ENCODE data around the gene CLDN14. TPM values are rescaled to one million over a fixed set of nuclear protein-coding genes. Genes with fewer than 3 reads are reported as not detected.

Gene CLDN14
- total RNA-seq, 1 experiment from 2014 or later = not detected

- Histone ChIP-seq H3K9me3 (ENCODE audit: control insufficient read depth, low read depth, low read length) (no peaks in the 10 kb centered on the region), H3K79me1 (ENCODE audit: insufficient read depth, low read depth, low read length, poor library complexity, severe bottlenecking) (no peaks in the 10 kb centered on the region)
- WGBS (ENCODE audit: extremely low coverage, insufficient read length, low lambda C conversion rate) = no CpG with 5 or more reads among the region's 9 CpGs
These were observed 29.0 kb upstream of the CLDN14 start for GRCh38 chr21:36508948-36509347.

More at GRCh38 chr21:36508948-36509347, 29.0 kb upstream of the CLDN14 start:
- H2BK20ac ChIP-seq (ENCODE audit: low read depth, low read length, poor library complexity, severe bottlenecking) = no peak overlapping the region
- H3K18ac ChIP-seq (ENCODE audit: insufficient read length, low read depth, low read length) = no peak overlapping the region
- H3K79me2 ChIP-seq (ENCODE audit: insufficient read depth, low read length) = no peaks in the 10 kb centered on the region
- TF ChIP-seq CTCF (conservative IDR thresholded peaks at IDR 0.05) = no peak
- no peak for DNase-seq
- no peak overlapping the region for H3K4me2 ChIP-seq (ENCODE audit: insufficient read depth, insufficient read length, low read length)
- H3K9ac ChIP-seq (ENCODE audit: extremely low read depth, insufficient read length, low read length) = no peak overlapping the region
- H2BK5ac ChIP-seq (ENCODE audit: insufficient read length, low read length) = no peak overlapping the region
- H2BK12ac ChIP-seq (ENCODE audit: insufficient read length, low read depth, low read length) = no peak overlapping the region
- H2BK120ac ChIP-seq (ENCODE audit: low read depth, low read length, poor library complexity, severe bottlenecking) = no peak overlapping the region
- H4K20me1 ChIP-seq (ENCODE audit: control insufficient read depth, insufficient read depth, insufficient read length) = no peaks in the 10 kb centered on the region
- H4K91ac ChIP-seq (ENCODE audit: insufficient read length, low read depth, low read length) = no peak overlapping the region
- Mint-ChIP-seq H3K27me3 (ENCODE audit: low read depth) (peaks cover 3% of the 10 kb centered on the region), H3K9me3 (no peaks in the 10 kb centered on the region; a peak in 2 of 5 replicates), H3K36me3 (ENCODE audit: insufficient read depth in 1 of 3, low read depth in 3 of 3) (no peaks in the 10 kb centered on the region; a peak in 1 of 7 replicates), H3K4me1 (peaks cover 5 to 15% of the 10 kb centered on the region in 2 experiments; a peak in 3 of 4 replicates), H3K27ac (no peak overlapping the region), H3K4me3 (no peak overlapping the region)
- H4K5ac ChIP-seq (ENCODE audit: insufficient read length, low read depth, low read length) = no peak overlapping the region
- no peak overlapping the region for H3K56ac ChIP-seq (ENCODE audit: insufficient read length, low read depth, low read length)
- H2AFZ ChIP-seq (ENCODE audit: low read length) = no peak overlapping the region
- H3T11ph ChIP-seq (ENCODE audit: low read length) = no peak overlapping the region
- H3K27me3 ChIP-seq (ENCODE audit: insufficient read depth, low read length) = no peaks in the 10 kb centered on the region
- no peaks in the 10 kb centered on the region for H3K4me1 ChIP-seq (ENCODE audit: insufficient read depth, low read length)
- no peak overlapping the region for H3K14ac ChIP-seq (ENCODE audit: insufficient read depth, low read length)
- H3K4ac ChIP-seq (ENCODE audit: low read depth, low read length) = no peak overlapping the region
- no peak overlapping the region for H4K8ac ChIP-seq (replicated peaks; ENCODE audit: insufficient read length, low read depth, low read length)
- H3K27ac ChIP-seq (ENCODE audit: insufficient read length, low read depth, low read length) = no peak overlapping the region
- no peaks in the 10 kb centered on the region for H3K23me2 ChIP-seq (ENCODE audit: insufficient read length, low read depth, low read length, poor library complexity, severe bottlenecking)
- H3K23ac ChIP-seq (ENCODE audit: insufficient read length, low read depth, low read length) = no peak overlapping the region
- no peak overlapping the region for H2BK15ac ChIP-seq (ENCODE audit: low read depth, low read length)
- H2AK5ac ChIP-seq (ENCODE audit: insufficient read length, low read length) = no peak overlapping the region

Data from H9 (cell line).